Measurements from ENCODE around the gene NWD2.
"Not testable (repeated sequence)": the region's sequence is repeated elsewhere in the genome, so short reads cannot be mapped to it uniquely, and the experiment has no call there.

Gene NWD2

DNA sequence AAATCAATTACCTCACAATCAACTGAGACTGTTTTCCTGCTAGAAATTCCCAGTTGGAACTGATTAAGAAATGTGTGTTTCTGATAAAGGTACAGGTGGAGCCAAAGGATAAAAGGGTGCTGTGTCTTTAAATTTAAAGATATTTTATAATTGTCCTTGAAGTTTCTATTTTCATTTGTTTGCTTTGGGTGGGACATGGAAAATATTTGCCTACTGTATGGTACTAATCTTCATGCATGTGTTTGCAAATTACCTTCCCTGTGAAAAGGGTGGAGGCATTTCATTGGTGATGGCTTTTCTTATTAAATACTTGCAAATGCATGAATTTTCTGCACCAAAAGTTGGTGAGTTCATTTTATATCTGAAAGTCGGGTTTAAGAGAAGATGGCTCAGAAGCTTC lies 225.7 kb downstream of the NWD2 start:
- DNase-seq, result no peak

DNA sequence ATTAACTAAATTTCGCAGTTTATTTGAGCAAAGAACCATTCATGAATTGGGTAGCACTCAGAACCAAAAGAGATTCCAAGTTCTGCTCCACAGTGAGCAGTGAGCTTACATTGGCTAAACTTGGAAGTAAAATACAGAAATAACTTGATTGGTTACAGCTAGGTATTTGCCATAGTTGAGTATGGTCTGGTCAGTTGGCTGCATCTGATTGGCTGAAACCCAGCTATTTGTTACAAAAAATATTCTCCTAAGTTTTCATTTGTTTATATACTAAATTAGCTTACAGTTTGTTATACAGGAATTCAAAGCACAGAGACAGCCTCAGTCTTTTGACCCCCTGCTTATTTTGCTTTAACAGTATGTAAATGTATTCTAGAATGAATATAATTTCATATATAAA lies 226.6 kb downstream of the NWD2 start:
- DNase-seq, result no peak

DNA sequence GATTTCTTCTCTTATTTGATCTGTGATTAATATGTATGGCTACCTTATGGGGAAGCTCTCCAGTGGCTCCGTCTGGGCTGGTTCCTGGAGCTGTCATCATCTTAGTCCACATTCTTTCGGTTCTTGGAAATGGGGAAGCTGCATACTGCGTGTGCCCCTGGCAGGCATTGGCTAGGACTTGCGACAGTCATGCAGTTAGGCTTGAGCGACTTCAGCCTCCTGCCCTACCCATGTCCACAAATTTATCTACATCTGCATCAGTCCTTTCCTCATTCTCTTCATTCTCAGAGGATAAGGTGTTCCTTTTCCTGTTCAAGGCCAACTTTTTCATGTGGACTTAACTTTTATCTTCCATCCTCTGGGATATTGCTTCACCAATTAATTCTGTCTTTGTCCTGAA lies 227.4 kb downstream of the NWD2 start:
- DNase-seq, result no peak

DNA sequence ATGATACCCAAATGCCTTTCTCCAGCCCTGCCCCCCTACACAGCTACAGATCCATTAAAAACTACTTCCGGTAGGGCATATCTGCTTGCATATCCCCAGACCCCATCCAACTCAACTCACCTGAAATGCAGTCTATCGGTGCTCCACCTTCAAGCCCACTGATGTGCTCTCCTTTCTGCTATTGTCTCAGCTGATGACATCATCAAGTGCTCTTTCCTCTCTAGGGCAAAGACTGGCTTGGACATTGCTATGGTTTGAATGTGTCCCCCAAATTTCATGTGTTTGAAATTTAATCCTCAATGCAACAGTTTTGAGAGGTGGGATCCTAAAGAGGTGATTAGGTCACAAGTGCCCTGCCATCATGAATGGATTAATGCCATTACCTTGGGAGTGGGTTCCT lies 229.3 kb downstream of the NWD2 start:
- DNase-seq, result no peak

DNA sequence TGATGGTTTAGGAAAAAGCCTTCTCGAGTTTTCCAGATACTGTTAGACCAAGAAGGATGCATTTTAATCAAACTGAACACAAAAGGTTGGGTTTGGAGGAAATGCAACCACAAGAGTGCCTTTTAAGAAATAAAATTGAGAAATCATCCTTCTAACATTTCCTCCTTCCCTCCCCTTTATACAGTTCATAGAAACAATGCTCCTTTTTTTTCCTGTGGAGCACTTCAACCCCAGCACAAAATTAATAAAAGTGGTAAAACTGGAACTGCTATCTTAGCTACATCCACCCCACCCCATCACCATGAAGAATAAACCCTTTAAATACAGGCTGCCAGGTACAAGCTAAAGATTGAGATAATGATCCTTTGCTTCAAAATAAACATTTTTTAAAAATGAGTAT lies 230.5 kb downstream of the NWD2 start:
- DNase-seq, result no peak

DNA sequence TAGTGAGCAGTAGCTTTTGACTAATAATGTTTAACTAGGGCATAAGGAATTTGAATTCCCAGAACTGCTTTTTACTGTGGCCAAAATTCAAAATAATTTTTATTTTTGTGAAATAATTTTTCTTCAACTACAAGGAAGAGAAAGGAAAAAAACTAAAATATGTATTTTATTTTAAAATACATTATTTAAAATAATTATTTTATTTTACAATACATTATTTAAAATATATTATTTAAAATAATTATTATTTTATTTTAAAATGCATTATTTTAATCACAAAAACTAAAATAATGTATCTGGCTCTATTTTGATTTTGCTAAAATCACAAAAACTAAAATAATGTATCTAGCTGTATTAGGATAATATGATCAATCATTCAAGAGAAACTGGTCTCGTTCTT lies 231.2 kb downstream of the NWD2 start:
- DNase-seq, result no peak

DNA sequence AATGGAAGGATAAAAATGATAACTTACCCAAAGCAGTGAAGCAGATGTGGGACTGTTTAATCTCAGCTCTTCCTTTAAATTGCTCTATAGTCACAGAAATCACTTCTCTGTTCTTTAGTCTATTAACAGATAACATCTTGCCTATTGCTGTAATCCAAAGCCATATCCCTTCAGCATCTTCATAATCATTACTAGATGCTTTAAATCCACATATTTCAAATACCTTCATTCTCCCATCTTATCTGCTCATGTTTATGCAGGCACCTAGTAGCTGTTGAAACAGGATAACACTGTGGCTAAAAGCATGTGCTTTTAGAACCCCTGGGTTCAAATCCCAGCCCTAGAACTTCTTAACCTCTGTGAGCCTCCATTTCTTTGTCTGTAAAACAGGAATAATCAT lies 231.7 kb downstream of the NWD2 start:
- DNase-seq, result no peak

DNA sequence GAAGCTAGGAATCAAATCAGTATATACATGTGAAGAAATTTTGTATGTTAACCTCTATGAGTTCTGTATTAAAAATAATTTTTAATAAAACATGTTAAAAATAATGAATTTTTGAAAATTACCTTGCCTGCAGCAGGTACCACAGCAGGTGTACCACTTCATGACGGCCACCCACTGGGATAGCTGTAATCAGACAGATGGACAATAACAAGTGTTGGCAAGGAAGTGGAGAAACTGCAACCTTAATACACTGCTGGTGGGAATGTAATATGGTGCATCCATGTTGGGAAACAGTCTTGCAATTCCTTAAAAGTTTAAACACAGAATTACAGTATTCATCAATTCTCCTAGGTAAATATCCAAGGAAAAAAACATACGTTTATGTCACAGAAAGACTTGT lies 232.1 kb downstream of the NWD2 start:
- no peak for DNase-seq

DNA sequence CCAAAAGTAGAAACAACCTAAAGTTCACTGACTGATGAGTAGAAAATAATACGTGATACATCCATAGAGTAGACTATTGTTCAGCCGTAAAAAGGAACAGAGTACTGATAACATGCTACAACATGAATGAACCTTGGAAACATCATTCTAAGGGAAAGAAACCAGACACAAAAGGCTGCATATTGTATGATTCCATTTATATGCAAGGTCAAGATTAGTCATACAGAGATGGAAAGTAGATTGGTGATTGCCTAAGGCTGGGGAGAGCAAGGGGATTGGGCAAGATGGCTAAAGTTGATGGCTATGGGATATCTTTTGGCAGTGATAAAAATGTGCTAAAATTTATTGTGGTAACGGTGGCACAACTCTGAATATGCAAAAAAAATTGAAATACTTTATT lies 232.6 kb downstream of the NWD2 start:
- DNase-seq, result no peak

DNA sequence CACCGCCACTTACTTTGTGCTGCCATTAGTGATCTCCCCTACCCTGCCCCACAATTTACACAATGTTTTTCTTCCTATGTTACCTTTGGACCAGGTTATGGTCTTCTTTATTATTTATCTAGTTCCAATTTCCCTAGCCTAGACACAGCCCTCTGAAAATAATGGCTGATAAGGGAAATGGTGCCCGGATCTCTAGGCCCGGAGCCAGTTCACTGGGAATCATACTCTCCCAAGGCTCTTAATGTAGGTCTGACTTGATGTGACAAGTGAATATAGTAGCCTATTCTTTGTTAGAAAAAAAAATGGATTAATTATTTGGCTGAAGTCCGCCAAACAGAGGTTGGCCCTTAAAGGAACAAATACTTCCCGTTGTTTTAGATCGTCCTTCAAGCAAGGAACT lies 233.6 kb downstream of the NWD2 start:
- DNase-seq, result no peak

DNA sequence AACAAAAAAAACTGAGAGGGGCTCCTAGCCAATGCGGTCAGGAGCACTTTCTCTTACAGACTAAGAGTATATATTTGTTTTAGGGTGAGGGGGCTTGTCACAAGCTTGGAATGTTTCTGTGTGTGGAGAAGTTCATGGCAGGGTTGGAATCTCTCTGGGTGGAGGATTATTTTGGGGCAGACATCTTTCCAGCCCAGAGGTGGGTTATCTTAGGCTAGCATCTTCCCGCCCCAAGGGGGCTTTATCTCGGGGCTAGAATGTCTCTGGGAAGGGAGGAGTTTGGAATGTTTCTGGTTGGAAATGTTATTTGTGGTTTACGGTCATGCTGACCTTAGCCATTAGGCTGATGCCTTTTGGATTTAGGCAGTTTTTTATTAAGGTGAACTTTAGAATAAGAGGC lies 236.0 kb downstream of the NWD2 start:
- no peak for DNase-seq

DNA sequence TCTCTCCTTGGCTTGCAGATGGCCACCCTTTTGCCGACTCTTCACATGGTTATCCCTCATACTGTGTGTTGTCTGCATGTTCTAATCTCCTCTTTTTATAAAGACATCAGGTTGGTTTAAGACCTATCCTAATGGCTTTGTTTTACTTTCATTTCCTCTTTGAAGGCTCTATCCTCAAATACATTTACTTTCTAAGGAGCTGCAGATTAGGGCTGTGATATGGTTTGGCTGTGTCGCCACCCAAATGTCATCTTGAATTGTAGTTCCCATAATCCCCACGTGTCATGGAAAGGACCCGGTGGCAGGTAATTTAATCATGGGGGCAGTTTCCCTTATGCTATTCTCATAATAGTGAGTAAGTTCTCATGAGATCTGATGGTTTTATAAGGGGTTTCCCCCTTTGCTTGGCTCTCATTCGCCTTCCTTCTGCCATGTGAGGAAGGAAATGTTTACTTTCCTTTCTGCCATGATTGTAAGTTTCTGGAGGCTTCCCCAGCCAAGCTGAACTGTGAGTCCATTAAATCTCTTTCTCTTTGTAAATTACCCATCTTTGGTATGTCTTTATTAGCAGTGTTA lies 237.1 kb downstream of the NWD2 start:
- no peak for DNase-seq

DNA sequence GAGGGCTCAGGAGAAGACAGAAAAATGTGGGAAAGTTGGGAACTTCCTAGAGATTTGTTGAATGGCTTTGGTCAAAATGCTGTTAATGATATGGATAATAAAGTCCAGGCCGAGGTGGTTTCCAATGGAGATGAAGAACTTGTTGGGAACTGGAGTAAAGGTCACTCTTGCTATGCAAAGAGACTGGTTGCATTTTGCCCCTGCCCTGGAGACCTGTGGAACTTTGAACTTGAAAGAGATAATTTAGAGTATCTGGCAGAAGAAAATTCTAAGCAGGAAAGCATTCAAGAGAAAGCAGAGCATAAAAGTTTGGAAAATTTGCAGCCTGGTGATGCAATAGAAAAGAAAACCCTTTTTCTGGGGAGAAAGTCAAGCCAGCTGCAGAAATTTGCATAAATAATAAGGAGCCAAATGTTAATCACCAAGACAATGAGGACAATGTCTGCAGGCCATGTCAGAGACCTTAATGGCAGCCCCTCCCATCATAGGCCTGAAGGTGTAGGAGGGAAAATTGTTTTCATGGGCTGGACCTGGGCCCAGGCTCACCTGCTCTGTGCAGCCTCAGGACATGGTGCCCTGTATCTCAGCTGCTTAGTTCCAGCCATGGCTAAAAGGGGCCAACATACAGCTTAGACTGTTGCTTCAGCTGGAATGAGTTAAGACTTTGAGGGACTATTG lies 237.8 kb downstream of the NWD2 start:
- DNase-seq, result no peak

DNA sequence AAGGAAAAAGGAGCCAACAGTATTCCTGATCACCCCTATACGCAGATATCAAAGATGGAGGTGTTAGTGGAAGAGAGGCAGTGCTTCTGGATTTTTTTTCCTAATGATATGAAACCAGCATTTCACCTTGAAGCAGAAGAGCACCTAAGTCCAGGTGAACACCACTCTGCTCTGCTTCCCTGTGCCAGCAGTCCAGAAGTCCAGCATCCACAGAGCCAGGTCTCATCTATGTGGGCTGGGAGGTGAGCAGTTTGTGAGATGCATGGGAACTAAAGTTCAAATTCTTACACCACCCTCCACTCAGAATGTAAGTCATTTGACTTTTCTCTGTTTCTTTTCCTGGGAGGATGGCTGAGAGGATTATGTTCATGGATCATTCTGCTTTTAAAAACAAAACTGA lies 239.1 kb downstream of the NWD2 start:
- DNase-seq, result no peak

DNA sequence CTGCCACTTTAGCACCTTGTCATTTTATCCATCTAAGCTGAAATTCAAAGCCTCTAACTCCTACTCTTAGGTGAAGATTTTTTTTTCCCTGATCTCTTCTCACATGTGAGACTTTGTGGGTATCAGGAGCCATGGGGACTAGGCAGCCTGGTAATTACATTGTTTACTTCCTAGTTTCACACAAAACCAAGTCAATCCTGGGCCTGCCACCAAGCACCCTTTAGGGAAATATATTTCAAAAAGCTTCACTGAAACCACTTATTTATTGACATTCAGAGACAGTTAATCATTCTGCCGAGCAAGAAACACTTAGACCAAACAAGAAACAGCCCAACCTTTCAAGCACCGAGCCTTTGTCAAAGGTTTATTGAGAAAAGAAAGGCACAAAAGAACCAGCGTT lies 241.6 kb downstream of the NWD2 start:
- DNase-seq, result no peak

DNA sequence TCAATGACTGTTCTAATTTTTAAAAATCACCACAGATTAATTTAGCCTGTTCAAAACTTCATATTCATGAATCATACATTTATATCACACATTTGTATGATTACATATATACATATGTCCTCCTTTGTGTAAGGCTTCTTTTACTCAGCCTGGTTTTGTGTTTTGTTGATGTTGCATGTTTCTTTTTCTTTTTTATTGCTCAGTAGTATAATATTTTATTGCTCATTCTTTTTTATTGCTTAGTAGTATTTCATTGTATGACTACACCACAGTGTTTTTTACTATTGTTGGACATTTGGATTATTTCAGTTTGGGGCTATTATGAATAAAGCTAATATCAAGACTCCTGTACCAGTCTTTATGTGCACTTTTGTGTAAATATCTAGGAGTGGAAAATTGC lies 243.1 kb downstream of the NWD2 start:
- DNase-seq, result no peak

DNA sequence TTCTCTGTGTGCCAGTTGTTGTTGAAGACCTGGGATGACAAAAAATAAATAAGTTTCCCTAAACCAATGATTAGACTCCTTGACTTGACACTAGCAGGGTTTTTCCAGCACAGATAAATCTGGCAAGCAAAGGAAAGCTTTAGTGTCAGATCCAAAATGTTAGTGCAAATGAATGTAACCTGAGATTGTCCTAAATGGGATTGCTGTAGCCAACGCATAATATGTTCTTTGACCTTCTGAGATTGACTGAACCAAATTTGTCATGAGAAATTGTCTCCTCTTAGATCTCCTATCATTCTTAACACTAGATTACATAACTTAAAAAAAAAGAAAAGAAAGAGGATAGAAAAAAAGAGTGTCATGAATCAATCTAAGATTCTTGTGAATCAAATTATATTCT lies 245.2 kb downstream of the NWD2 start:
- DNase-seq, result no peak

DNA sequence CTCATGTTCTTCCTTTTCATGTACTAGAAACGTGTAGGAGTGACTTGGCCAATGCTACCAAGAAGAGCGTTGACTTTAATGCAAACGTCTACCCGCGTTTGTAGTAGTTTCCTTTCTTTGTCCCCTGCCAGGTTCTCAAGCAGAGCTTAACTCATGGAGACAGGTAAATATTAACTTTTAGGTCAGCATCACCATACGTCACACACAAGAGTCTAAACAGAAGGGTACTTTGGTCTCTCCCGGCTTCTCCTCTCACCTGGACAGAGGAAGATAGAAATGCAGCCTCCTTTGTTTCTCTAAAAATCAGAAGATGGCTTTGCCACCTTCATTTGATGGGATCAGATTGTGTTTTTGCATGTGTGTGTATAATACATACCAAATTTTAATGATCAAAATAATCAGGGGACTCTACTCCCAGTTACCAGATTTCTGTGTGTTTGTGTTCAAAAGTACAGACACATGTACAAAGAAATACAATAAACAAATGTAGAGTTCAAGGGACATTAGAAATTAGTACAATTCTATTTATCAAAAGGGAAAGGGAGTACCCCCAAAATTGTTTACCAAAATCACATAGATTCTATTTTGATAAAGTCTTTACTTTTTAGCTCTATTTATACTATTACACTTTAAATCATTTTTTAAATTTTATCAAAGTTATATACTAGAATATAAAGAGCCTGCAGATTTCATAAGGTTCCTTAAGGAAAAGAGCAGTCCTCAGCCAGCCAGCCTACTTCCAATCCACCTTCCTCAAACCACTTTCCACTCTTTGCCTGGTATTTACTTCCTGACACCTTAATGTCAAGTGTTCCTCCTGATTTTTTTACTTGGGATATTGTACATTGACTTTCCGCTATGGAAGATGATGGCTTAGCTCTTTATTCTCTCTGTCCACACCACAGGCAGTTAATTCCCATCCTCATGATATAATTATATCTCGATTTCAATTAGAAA lies 246.1 kb downstream of the NWD2 start:
- DNase-seq, result no peak

DNA sequence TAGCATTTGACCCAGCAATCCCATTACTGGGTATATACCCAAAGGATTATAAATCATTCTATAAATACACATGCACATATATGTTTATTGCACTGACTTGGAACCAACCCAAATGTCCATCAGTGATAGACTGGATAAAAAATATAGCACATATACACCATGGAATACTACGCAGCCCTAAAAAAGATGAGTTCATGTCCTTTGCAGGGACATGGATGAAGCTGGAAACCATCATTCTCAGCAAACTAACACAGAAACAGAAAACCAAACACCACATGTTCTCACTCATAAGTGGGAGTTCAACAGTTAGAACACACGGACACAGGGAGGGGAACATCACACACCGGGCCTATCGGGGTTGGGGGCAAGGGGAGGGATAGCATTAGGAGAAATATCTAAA lies 250.8 kb downstream of the NWD2 start:
- not testable (repeated sequence) for DNase-seq

Data from right kidney (tissue), 1 donor.